NCI-H1694 treated with DMSO at 0.1 percent for 48 hours (cell line): ENCODE measurements around the gene GMPR2.

Experiments
- DNase-seq: peaks from one replicate; lab custom pipeline; 2025; lab: John Stamatoyannopoulos, UW

GMPR2 gene

GRCh38 chr14:24252289-24253124, 19.8 kb downstream of the GMPR2 start:
- DNase-seq: no peak

GRCh38 chr14:24253936-24254335, 21.2 kb downstream of the GMPR2 start:
- DNase-seq: no peak

- DNase-seq: no peak
Measured at GRCh38 chr14:24254630-24255392, 22.1 kb downstream of the GMPR2 start.

- DNase-seq: no peak
Measured at GRCh38 chr14:24255438-24255837, 22.7 kb downstream of the GMPR2 start.

GRCh38 chr14:24255931-24256711, 23.4 kb downstream of the GMPR2 start:
- DNase-seq: no peak

GRCh38 chr14:24256960-24257359, 24.2 kb downstream of the GMPR2 start:
- no peak for DNase-seq

- DNase-seq: no peak
Measured at GRCh38 chr14:24258119-24258518, 25.4 kb downstream of the GMPR2 start.

GRCh38 chr14:24258548-24259265, 26.0 kb downstream of the GMPR2 start:
- no peak for DNase-seq

- no peak for DNase-seq
Measured at GRCh38 chr14:24259282-24260025, 26.7 kb downstream of the GMPR2 start.

GRCh38 chr14:24260026-24260779, 27.5 kb downstream of the GMPR2 start:
- DNase-seq: no peak

- DNase-seq: no peak
Measured at GRCh38 chr14:24260780-24261157, 28.0 kb downstream of the GMPR2 start.

- no peak for DNase-seq
Measured at GRCh38 chr14:24261256-24261968, 28.7 kb downstream of the GMPR2 start.

GRCh38 chr14:24261969-24262327, 29.2 kb downstream of the GMPR2 start:
- DNase-seq: no peak

GRCh38 chr14:24262821-24263733, 30.3 kb downstream of the GMPR2 start, which contains the start of gene TGM1:
TGM1 (minus strand) TSS chr14:24263177; CDS start chr14:24262352, 825 bp downstream.
- DNase-seq: no peak

- no peak for DNase-seq
Measured at GRCh38 chr14:24263848-24264247, 31.1 kb downstream of the GMPR2 start.

- DNase-seq: no peak
Measured at GRCh38 chr14:24264298-24264697, 31.6 kb downstream of the GMPR2 start.

GRCh38 chr14:24266344-24267244, 33.9 kb downstream of the GMPR2 start:
- DNase-seq: no peak

- no peak for DNase-seq
Measured at GRCh38 chr14:24267516-24267915, 34.8 kb downstream of the GMPR2 start.
